HL-60 (cell line): ENCODE measurements around the gene QRSL1.

Source experiments
- DNase-seq, 2 experiments: peaks; one replicate each; pipeline ENCODE4 v3.0.0-alpha.2; 2010 to 2020; ENCODE audit warnings: low read depth in 1 of 2, low spot score in 1 of 2
- H3K27ac ChIP-seq: fragments of 250-450 bp; sonication (Bioruptor Pico); replicated peaks from 2 replicates; pipeline ENCODE4 v1.5.1; 2020; ENCODE audit warnings: mild to moderate bottlenecking, moderate library complexity
- H3K27me3 ChIP-seq: fragments of 250-450 bp; sonication (Bioruptor Pico); 2 replicates; pipeline ENCODE4 v1.5.1; 2021; ENCODE audit warnings: mild to moderate bottlenecking, moderate library complexity; ENCODE audit not compliant: insufficient read depth, poor library complexity, severe bottlenecking
- H3K4me3 ChIP-seq: replicated peaks from 2 replicates; pipeline ENCODE4 v1.5.1; 2011; ENCODE audit warnings: mild to moderate bottlenecking, control low read depth, low read length; ENCODE audit not compliant: insufficient read depth
- CTCF ChIP-seq: IDR thresholded peaks from one replicate; pipeline ENCODE4 v1.5.1; 2011; ENCODE audit warnings: low read length, control low read depth, inconsistent platforms; ENCODE audit not compliant: insufficient read depth
- GABPA ChIP-seq: IDR thresholded peaks from 2 replicates; pipeline ENCODE4 v1.6.1; 2012; ENCODE audit warnings: low read depth
- POLR2AphosphoS5 ChIP-seq: IDR thresholded peaks from 2 replicates; pipeline ENCODE4 v1.6.1; 2012; ENCODE audit warnings: low read depth
- REST ChIP-seq: IDR thresholded peaks from 2 replicates; pipeline ENCODE4 v1.6.1; 2012; ENCODE audit warnings: low read depth; ENCODE audit not compliant: insufficient replicate concordance
- SPI1 ChIP-seq: IDR thresholded peaks from 2 replicates; pipeline ENCODE4 v1.6.1; 2012; ENCODE audit warnings: low read depth, mild to moderate bottlenecking, borderline replicate concordance

QRSL1 gene

GRCh38 chr6:106688177-106688951 lies 59.0 kb downstream of the QRSL1 start:
- no peak overlapping the region for H3K27ac ChIP-seq
- DNase-seq, result no peak
- no peaks in the 10 kb centered on the region for H3K27me3 ChIP-seq
- no peak overlapping the region for H3K4me3 ChIP-seq
- TF ChIP-seq SPI1, result no peak
- TF ChIP-seq POLR2AphosphoS5, result no peak
- no peak for TF ChIP-seq CTCF
- TF ChIP-seq GABPA, result no peak
- TF ChIP-seq REST, result no peak

GRCh38 chr6:106692112-106692818 lies 62.9 kb downstream of the QRSL1 start:
- DNase-seq, result no peak
- TF ChIP-seq SPI1 (no peak), GABPA (no peak), REST (no peak), POLR2AphosphoS5 (no peak), CTCF (no peak)
- no peaks in the 10 kb centered on the region for H3K27me3 ChIP-seq
- H3K4me3 ChIP-seq, result no peak overlapping the region
- H3K27ac ChIP-seq, result no peak overlapping the region

GRCh38 chr6:106692819-106693208 lies 63.4 kb downstream of the QRSL1 start:
- no peak for DNase-seq
- Histone ChIP-seq H3K27me3 (no peaks in the 10 kb centered on the region), H3K4me3 (no peak overlapping the region), H3K27ac (no peak overlapping the region)
- no peak for TF ChIP-seq SPI1
- TF ChIP-seq REST, result no peak
- TF ChIP-seq CTCF, result no peak
- TF ChIP-seq GABPA, result no peak
- no peak for TF ChIP-seq POLR2AphosphoS5
